ENCODE data around the gene CD300A.
"Not testable (repeated sequence)": the region's sequence is repeated elsewhere in the genome, so short reads cannot be mapped to it uniquely, and the experiment has no call there.

The CD300A gene

GRCh38 chr17:74485022-74485743, 18.7 kb downstream of the CD300A start:
- Histone ChIP-seq H3K9me2 (replicated peaks; ENCODE audit: control insufficient read depth, low read length) (no peaks in the 10 kb centered on the region), H3K4me2 (ENCODE audit: low read length) (no peak overlapping the region), H3K36me3 (ENCODE audit: control insufficient read depth, low read length) (no peaks in the 10 kb centered on the region), H3K9me3 (ENCODE audit: control insufficient read depth, insufficient read depth, low read length) (no peaks in the 10 kb centered on the region), H3F3A (ENCODE audit: control insufficient read depth, insufficient read depth) (no peaks in the 10 kb centered on the region), H3K27ac (ENCODE audit: low read depth, low read length) (no peak overlapping the region), H3K79me2 (ENCODE audit: control insufficient read depth, low read length) (no peaks in the 10 kb centered on the region), H3K4me1 (ENCODE audit: control insufficient read depth, low read length) (no peaks in the 10 kb centered on the region), H3K27me3 (ENCODE audit: control insufficient read depth, low read length) (no peaks in the 10 kb centered on the region; the same call in 1 of the 2 replicates), H4K20me1 (ENCODE audit: control insufficient read depth, insufficient read depth, low read depth, low read length) (no peaks in the 10 kb centered on the region), H3K4me3 (ENCODE audit: low read length) (no peak overlapping the region)
- no peak for TF ChIP-seq EZH2phosphoT487 (IDR thresholded peaks at IDR 0.05; ENCODE audit: borderline replicate concordance, low read length)
- TF ChIP-seq CTCF (IDR thresholded peaks at IDR 0.05; ENCODE audit: low read depth, low read length, poor library complexity, severe bottlenecking) = no peak

DNA sequence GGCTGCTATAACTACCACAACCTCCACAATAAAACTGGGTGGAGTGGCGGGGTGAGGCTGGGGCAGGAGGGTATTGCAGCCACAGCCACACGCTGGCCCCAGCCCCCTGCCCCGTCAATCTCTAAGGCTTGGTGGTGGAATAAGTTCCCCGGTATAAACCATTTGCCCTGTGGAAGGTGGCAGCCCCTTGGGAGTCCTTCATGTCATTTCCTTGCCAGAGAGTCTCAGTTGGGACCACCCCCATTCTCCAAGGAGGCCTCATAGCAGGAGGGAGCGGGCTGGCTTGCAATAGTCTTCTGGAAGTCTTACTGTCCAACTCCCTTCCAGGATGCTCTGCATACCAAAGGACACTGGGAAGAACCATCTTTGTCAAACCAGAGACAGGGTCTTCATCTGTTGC, 19.4 kb downstream of the CD300A start:
- Histone ChIP-seq H3K4me2 (ENCODE audit: low read length) (no peak overlapping the region), H3K27me3 (ENCODE audit: control insufficient read depth, low read length) (no peaks in the 10 kb centered on the region; the same call in 1 of the 2 replicates), H3K4me3 (ENCODE audit: low read length) (no peak overlapping the region), H3K36me3 (ENCODE audit: control insufficient read depth, low read length) (no peaks in the 10 kb centered on the region), H4K20me1 (ENCODE audit: control insufficient read depth, insufficient read depth, low read depth, low read length) (no peaks in the 10 kb centered on the region), H3K79me2 (ENCODE audit: control insufficient read depth, low read length) (no peaks in the 10 kb centered on the region), H3K9me2 (replicated peaks; ENCODE audit: control insufficient read depth, low read length) (no peaks in the 10 kb centered on the region), H3K27ac (ENCODE audit: low read depth, low read length) (no peak overlapping the region), H3K9me3 (ENCODE audit: control insufficient read depth, insufficient read depth, low read length) (no peaks in the 10 kb centered on the region), H3F3A (ENCODE audit: control insufficient read depth, insufficient read depth) (no peaks in the 10 kb centered on the region), H3K4me1 (ENCODE audit: control insufficient read depth, low read length) (no peaks in the 10 kb centered on the region)
- no peak for TF ChIP-seq CTCF (IDR thresholded peaks at IDR 0.05; ENCODE audit: low read depth, low read length, poor library complexity, severe bottlenecking)
- TF ChIP-seq EZH2phosphoT487 (IDR thresholded peaks at IDR 0.05; ENCODE audit: borderline replicate concordance, low read length) = no peak

DNA sequence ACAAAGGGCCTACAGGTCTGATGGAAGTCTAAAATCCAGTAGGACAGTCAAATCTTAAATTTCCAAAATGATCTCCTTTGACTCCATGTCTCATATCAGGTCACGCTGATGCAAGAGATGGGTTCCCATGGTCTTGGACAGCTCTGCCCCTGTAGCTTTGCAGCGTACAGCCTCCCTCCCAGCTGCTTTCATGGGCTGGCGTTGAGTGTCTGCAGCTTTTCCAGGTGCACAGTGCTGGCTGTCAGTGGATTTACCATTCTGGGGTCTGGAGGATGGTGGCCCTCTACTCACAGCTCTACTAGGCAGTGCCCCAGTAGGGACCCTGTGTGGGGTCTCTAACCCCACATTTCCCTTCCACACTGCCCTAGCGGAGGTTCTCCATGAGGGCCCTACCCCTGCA, 21.8 kb downstream of the CD300A start:
- H3F3A ChIP-seq (ENCODE audit: control insufficient read depth, insufficient read depth); H3K9me3 ChIP-seq (ENCODE audit: control insufficient read depth, insufficient read depth, low read length); H3K9me2 ChIP-seq (replicated peaks; ENCODE audit: control insufficient read depth, low read length); H3K4me2 ChIP-seq (ENCODE audit: low read length); H3K36me3 ChIP-seq (ENCODE audit: control insufficient read depth, low read length); H3K4me3 ChIP-seq (ENCODE audit: low read length); H3K79me2 ChIP-seq (ENCODE audit: control insufficient read depth, low read length); H3K27ac ChIP-seq (ENCODE audit: low read depth, low read length); H3K27me3 ChIP-seq (ENCODE audit: control insufficient read depth, low read length); H4K20me1 ChIP-seq (ENCODE audit: control insufficient read depth, insufficient read depth, low read depth, low read length); H3K4me1 ChIP-seq (ENCODE audit: control insufficient read depth, low read length): not testable (repeated sequence)

GRCh38 chr17:74490716-74491115, 24.3 kb downstream of the CD300A start:
- H3K4me3 ChIP-seq (ENCODE audit: low read length) = no peak overlapping the region
- H3F3A ChIP-seq (ENCODE audit: control insufficient read depth, insufficient read depth) = no peaks in the 10 kb centered on the region
- H3K4me2 ChIP-seq (ENCODE audit: low read length) = no peak overlapping the region
- no peaks in the 10 kb centered on the region for H3K9me2 ChIP-seq (replicated peaks; ENCODE audit: control insufficient read depth, low read length)
- no peaks in the 10 kb centered on the region for H3K27me3 ChIP-seq (ENCODE audit: control insufficient read depth, low read length)
- TF ChIP-seq CTCF (IDR thresholded peaks at IDR 0.05; ENCODE audit: low read depth, low read length, poor library complexity, severe bottlenecking) (no peak), EZH2phosphoT487 (IDR thresholded peaks at IDR 0.05; ENCODE audit: borderline replicate concordance, low read length) (no peak)
- no peaks in the 10 kb centered on the region for H3K79me2 ChIP-seq (ENCODE audit: control insufficient read depth, low read length)
- no peaks in the 10 kb centered on the region for H3K9me3 ChIP-seq (ENCODE audit: control insufficient read depth, insufficient read depth, low read length)
- no peak overlapping the region for H3K27ac ChIP-seq (ENCODE audit: low read depth, low read length)
- H3K4me1 ChIP-seq (ENCODE audit: control insufficient read depth, low read length) = no peaks in the 10 kb centered on the region
- H4K20me1 ChIP-seq (ENCODE audit: control insufficient read depth, insufficient read depth, low read depth, low read length) = no peaks in the 10 kb centered on the region
- H3K36me3 ChIP-seq (ENCODE audit: control insufficient read depth, low read length) = no peaks in the 10 kb centered on the region

Data from DOHH2 (cell line).